ENCODE results near the gene USP37.

The USP37 gene

GRCh38 chr2:218438596-218438995 is 129.6 kb downstream of the USP37 start:
- Histone ChIP-seq H3K79me2 (ENCODE audit: insufficient read depth, low read length) (no peaks in the 10 kb centered on the region), H3K4me3 (ENCODE audit: low read depth in 1 of 2, low read length in 2 of 2) (no peak overlapping the region), H3K4me1 (ENCODE audit: insufficient read depth, low read length) (no peaks in the 10 kb centered on the region), H3K36me3 (ENCODE audit: insufficient read depth, low read length) (no peaks in the 10 kb centered on the region), H3K4me2 (ENCODE audit: insufficient read depth, low read length) (no peak overlapping the region), H2AFZ (ENCODE audit: low read depth, low read length) (no peak overlapping the region), H3K9me3 (ENCODE audit: insufficient read depth, low read length, severe bottlenecking) (no peaks in the 10 kb centered on the region), H3K9ac (ENCODE audit: low read depth, low read length) (no peak overlapping the region), H4K20me1 (ENCODE audit: insufficient read depth, low read length) (no peaks in the 10 kb centered on the region), H3K27ac (ENCODE audit: low read length) (no peak overlapping the region), H3K27me3 (ENCODE audit: insufficient read depth, low read length, poor library complexity) (no peaks in the 10 kb centered on the region)
- no peak for DNase-seq
- ATAC-seq (ENCODE audit: insufficient read depth, low read depth), result no peak
- no peak for TF ChIP-seq EZH2 (IDR thresholded peaks at IDR 0.05; ENCODE audit: borderline replicate concordance, low read depth, low read length, severe bottlenecking)
- no peak for TF ChIP-seq CTCF (IDR thresholded peaks at IDR 0.05; ENCODE audit: borderline replicate concordance, extremely low read depth, low read length, poor library complexity, severe bottlenecking)

- no peaks in the 10 kb centered on the region for H4K20me1 ChIP-seq (ENCODE audit: insufficient read depth, low read length)
- no peaks in the 10 kb centered on the region for H3K79me2 ChIP-seq (ENCODE audit: insufficient read depth, low read length)
- H3K4me3 ChIP-seq (ENCODE audit: low read depth in 1 of 2, low read length in 2 of 2), result no peak overlapping the region
- no peak overlapping the region for H2AFZ ChIP-seq (ENCODE audit: low read depth, low read length)
- H3K36me3 ChIP-seq (ENCODE audit: insufficient read depth, low read length), result no peaks in the 10 kb centered on the region
- TF ChIP-seq EZH2 (IDR thresholded peaks at IDR 0.05; ENCODE audit: borderline replicate concordance, low read depth, low read length, severe bottlenecking) (no peak), CTCF (IDR thresholded peaks at IDR 0.05; ENCODE audit: borderline replicate concordance, extremely low read depth, low read length, poor library complexity, severe bottlenecking) (no peak)
- H3K4me1 ChIP-seq (ENCODE audit: insufficient read depth, low read length), result no peaks in the 10 kb centered on the region
- H3K4me2 ChIP-seq (ENCODE audit: insufficient read depth, low read length), result no peak overlapping the region
- no peak for DNase-seq
- H3K27me3 ChIP-seq (ENCODE audit: insufficient read depth, low read length, poor library complexity), result no peaks in the 10 kb centered on the region
- H3K9ac ChIP-seq (ENCODE audit: low read depth, low read length), result no peak overlapping the region
- no peaks in the 10 kb centered on the region for H3K9me3 ChIP-seq (ENCODE audit: insufficient read depth, low read length, severe bottlenecking)
- ATAC-seq (ENCODE audit: insufficient read depth, low read depth), result no peak
- H3K27ac ChIP-seq (ENCODE audit: low read length), result no peak overlapping the region
Measured at GRCh38 chr2:218437969-218438368, 130.2 kb downstream of the USP37 start.

- Histone ChIP-seq H3K4me3 (ENCODE audit: low read depth in 1 of 2, low read length in 2 of 2) (no peak overlapping the region), H2AFZ (ENCODE audit: low read depth, low read length) (no peak overlapping the region), H3K9ac (ENCODE audit: low read depth, low read length) (no peak overlapping the region), H3K9me3 (ENCODE audit: insufficient read depth, low read length, severe bottlenecking) (no peaks in the 10 kb centered on the region), H4K20me1 (ENCODE audit: insufficient read depth, low read length) (no peaks in the 10 kb centered on the region), H3K79me2 (ENCODE audit: insufficient read depth, low read length) (no peaks in the 10 kb centered on the region), H3K4me1 (ENCODE audit: insufficient read depth, low read length) (no peaks in the 10 kb centered on the region), H3K27me3 (ENCODE audit: insufficient read depth, low read length, poor library complexity) (no peaks in the 10 kb centered on the region), H3K4me2 (ENCODE audit: insufficient read depth, low read length) (no peak overlapping the region), H3K27ac (ENCODE audit: low read length) (no peak overlapping the region), H3K36me3 (ENCODE audit: insufficient read depth, low read length) (no peaks in the 10 kb centered on the region)
- no peak for ATAC-seq (ENCODE audit: insufficient read depth, low read depth)
- DNase-seq, result no peak
- no peak for TF ChIP-seq CTCF (IDR thresholded peaks at IDR 0.05; ENCODE audit: borderline replicate concordance, extremely low read depth, low read length, poor library complexity, severe bottlenecking)
- TF ChIP-seq EZH2 (IDR thresholded peaks at IDR 0.05; ENCODE audit: borderline replicate concordance, low read depth, low read length, severe bottlenecking), result no peak
Measured at GRCh38 chr2:218436992-218437391, 131.2 kb downstream of the USP37 start.

Data from DND-41 (cell line).